NCI-H2227 treated with DMSO at 0.1 percent for 48 hours (cell line): ENCODE data around the gene DRC3.
A peak's percentile ranks its signal among the peaks of the same experiment; 100 is the strongest.

Source experiments
- DNase-seq: peaks from one replicate; lab custom pipeline; 2025; lab: John Stamatoyannopoulos, UW

DRC3 gene

GRCh38 chr17:18025241-18025944, 52.7 kb downstream of the DRC3 start:
- DNase-seq, result no peak

- DNase-seq, result no peak
Observed at GRCh38 chr17:18025945-18026776, 53.5 kb downstream of the DRC3 start.

DNA sequence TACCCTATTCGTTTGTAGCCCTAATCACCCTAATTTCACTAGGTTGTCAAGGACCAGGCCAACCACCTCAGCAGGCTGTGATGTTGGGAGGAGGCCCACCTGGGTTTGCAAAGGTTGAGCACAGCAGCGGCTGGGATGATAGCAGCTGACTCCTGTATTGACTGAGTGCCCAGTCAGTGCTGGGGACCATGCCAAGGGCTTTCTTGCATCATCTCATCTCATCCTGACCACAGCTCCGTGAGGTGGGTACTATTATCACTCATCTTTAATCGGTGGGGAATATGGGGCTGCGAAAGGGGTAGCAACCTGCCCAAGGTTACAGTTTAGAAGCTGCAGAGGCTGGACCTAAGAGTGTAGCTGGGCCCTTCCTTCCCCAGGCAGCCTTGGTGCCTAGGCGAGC, 54.6 kb downstream of the DRC3 start:
- DNase-seq, result no peak

DNA sequence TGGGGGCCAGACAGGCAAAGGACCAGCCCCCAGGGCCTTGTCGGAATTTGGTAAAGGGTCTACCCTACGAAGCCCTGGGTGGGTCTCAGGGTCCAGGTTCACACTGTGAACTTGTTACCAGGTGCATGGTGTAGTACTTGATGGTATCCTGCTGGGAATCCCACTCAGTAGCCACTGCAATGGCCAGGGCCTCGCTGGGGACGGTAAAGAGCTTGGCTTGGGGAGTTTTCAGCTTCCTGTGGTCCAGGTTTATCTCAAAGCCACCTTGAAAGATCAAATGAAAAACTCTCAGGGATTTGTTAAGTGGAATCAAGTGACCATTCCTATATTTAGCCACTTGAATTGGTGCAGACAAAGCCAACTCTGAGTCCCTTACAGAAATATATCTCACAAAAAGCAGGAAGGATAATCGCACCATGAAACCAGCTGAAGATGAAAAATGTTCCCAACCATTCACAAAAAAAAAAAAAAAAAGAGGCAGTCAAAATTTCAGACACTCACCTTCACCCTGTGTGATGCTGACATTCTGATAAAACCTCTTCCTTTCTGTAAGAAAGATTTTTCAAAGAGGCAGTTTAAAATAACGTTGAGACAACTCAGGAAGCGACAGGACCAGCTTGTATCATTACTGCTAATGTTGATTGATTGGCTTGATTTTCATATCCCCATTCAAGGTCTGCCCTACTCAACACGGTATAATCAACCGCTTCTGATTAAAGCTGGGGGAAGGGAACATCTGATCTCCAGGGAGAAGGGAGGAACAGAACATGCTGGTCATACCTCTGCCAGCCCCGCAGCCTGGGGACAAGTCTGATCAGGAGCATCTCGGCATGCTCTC, 55.7 kb downstream of the DRC3 start:
- no peak for DNase-seq

DNA sequence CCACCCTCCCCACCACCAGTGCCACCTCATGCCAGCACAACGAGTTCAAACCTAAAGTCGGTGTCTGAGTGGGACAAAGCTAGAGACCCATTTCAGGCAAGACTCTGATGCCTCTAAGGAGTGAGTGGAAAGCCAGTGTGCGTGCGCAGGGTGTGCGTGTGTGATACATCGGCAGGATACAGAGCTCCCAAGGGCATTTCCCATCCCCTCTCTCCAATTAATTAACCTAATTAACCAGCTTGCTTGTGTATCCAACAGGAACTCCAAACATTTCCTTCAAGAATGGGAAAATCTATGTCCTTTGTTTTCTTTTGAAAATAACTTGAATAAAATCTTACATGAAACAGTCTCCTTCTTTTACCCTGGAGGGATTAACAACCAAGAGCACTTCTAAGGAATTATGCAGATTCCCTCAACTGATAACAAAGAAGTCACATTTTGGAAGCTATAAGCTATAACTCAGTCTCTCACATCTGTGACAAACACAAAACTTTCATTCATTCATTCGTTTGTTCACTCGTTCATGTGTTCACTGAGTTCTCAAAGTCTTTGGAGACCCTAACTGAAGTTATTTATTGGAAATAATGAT, 56.4 kb downstream of the DRC3 start:
- no peak for DNase-seq

- DNase-seq, result no peak
Observed at GRCh38 chr17:18031955-18032354, 59.3 kb downstream of the DRC3 start.

- peak; percentile 75 for DNase-seq
Observed at GRCh38 chr17:18033442-18034099, 60.9 kb downstream of the DRC3 start.

GRCh38 chr17:18035704-18036103, 63.0 kb downstream of the DRC3 start:
- DNase-seq, result no peak

GRCh38 chr17:18037486-18037885, 64.8 kb downstream of the DRC3 start:
- DNase-seq, result no peak

DNA sequence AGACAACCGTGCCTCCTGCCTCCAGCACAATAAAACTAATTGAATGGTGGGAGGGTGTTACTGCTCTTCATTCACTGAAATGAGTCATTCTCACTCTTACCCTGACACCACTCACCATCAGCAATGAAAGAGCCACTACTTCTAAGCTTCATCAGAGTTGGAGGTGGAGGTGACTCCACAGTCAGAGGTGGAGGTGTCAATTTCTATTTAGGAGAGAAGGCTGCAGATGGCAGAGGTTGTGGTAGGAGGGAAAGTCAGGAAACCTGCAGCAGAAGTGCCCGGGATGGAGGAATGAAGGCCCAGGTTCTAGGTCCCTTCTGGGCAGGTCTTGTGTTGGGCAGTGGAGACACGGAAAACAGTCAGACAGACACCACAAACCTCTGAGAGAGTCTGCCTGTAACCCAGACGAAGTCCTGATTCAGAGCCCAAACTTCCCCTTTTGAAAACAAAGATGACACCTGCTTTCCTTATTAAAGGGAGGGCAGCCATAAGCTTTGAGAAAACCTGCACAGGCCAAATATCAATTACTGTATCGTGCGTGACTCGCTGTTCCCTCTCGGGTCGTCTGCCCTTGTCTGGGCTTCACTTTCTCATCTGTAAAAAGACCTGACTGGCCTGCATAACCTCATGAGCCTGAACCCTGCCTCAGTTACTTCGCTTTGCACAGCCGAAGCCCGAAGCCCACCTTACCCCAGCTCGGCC, 65.6 kb downstream of the DRC3 start:
- DNase-seq, result no peak

GRCh38 chr17:18038861-18039534, 66.3 kb downstream of the DRC3 start, which contains the start of the genes ATPAF2 and GID4:
ATPAF2 (minus strand) TSS chr17:18039168; CDS start chr17:18039013, 155 bp downstream.
GID4 (plus strand) TSS chr17:18039408; CDS start chr17:18039465, 57 bp downstream.
- peak; percentile 97 for DNase-seq

- DNase-seq, result no peak
Observed at GRCh38 chr17:18039535-18040260, 67.0 kb downstream of the DRC3 start.

DNA sequence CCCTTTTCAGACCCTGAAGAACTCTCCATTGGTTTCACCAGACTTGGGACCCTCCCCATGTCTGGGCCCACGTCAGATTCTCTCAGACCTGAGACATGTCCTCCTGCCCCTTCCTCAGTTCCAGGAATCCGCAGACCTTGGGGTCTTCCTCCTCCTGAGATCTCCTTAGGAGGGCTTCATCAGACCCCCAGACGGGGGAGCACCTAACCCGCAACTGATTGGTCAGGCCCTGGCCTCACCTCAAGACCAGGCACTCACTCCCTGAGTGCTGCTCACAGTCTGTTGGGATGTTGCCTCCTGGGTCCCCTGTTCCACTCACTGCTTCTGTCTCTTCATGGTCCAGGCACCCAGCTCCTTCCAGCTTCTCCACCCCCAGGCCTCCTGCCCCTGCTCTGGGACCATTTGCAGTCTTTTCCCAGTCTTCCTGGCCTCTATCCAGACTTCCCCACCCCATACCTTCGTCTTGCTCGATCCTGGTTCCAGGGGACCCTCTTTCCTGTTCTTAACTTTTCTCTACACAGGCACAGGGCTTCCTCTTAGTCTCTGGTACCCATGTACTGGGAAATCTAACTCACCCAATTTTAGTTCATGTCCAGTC, 67.7 kb downstream of the DRC3 start:
- no peak for DNase-seq

DNA sequence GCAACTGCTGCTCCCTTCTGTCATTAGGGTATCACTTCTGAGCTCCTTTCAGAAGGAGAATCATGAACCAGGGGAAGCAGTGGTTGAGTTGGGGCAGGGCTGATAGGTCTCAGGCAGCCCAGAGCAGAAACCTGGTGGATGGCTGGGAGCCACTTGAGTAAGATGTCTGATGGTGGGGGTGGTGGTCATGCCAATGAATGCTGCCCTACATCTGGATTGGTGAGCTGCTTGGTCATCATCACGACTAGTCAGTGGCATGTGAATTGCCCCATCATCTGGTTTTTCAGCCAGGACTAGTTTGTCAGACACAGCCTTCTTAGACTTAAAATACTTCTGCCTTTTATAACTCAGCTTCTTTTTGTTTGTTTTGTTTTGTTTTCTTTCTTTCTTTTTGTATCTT, 69.1 kb downstream of the DRC3 start:
- no peak for DNase-seq

- DNase-seq, result no peak
Observed at GRCh38 chr17:18042983-18043382, 70.3 kb downstream of the DRC3 start.

GRCh38 chr17:18043491-18043890, 70.8 kb downstream of the DRC3 start:
- no peak for DNase-seq

GRCh38 chr17:18044609-18045008, 71.9 kb downstream of the DRC3 start:
- no peak for DNase-seq

- no peak for DNase-seq
Observed at GRCh38 chr17:18045691-18046350, 73.2 kb downstream of the DRC3 start.

GRCh38 chr17:18055597-18055996, 82.9 kb downstream of the DRC3 start:
- no peak for DNase-seq
